IPS-NIHi11 (cell line): Measurements from ENCODE around the gene ACSF2.
"Not testable (repeated sequence)": the region's sequence is repeated elsewhere in the genome, so short reads cannot be mapped to it uniquely, and the experiment has no call there.

Experiments
- DNase-seq: peaks from one replicate; pipeline ENCODE4 v3.0.0; 2012; ENCODE audit warnings: mixed read lengths, low spot score

Gene ACSF2

GRCh38 chr17:50464736-50465135 is 38.7 kb downstream of the ACSF2 start:
- no peak for DNase-seq

GRCh38 chr17:50465171-50465570 is 39.2 kb downstream of the ACSF2 start:
- no peak for DNase-seq

GRCh38 chr17:50465635-50466034 is 39.6 kb downstream of the ACSF2 start:
- DNase-seq: no peak

- DNase-seq: no peak
Observed at GRCh38 chr17:50466371-50467113, 40.5 kb downstream of the ACSF2 start.

- no peak for DNase-seq
Observed at GRCh38 chr17:50467114-50467854, 41.3 kb downstream of the ACSF2 start.

GRCh38 chr17:50467855-50468303 is 41.9 kb downstream of the ACSF2 start:
- no peak for DNase-seq

GRCh38 chr17:50468304-50469207 is 42.5 kb downstream of the ACSF2 start, which contains the start of gene CHAD:
TSS of gene CHAD (minus strand) at chr17:50468880. CDS start at chr17:50468813, 67 bp downstream.
- peak; percentile 76 for DNase-seq

GRCh38 chr17:50469208-50469605 is 43.2 kb downstream of the ACSF2 start:
- peak; percentile 52 for DNase-seq

- no peak for DNase-seq
Observed at GRCh38 chr17:50469671-50470305, 43.8 kb downstream of the ACSF2 start.

- DNase-seq: no peak
Observed at GRCh38 chr17:50470426-50470825, 44.4 kb downstream of the ACSF2 start.

GRCh38 chr17:50471009-50471905 is 45.2 kb downstream of the ACSF2 start:
- no peak for DNase-seq

GRCh38 chr17:50472286-50472685 is 46.3 kb downstream of the ACSF2 start:
- DNase-seq: no peak

GRCh38 chr17:50472761-50473161 is 46.7 kb downstream of the ACSF2 start:
- DNase-seq: not testable (repeated sequence)

GRCh38 chr17:50473901-50474300 is 47.9 kb downstream of the ACSF2 start:
- DNase-seq: no peak

GRCh38 chr17:50474523-50474922 is 48.5 kb downstream of the ACSF2 start:
- DNase-seq: no peak

- DNase-seq: no peak
Observed at GRCh38 chr17:50475362-50475761, 49.3 kb downstream of the ACSF2 start.

GRCh38 chr17:50475775-50476544 is 49.9 kb downstream of the ACSF2 start:
- not testable (repeated sequence) for DNase-seq

- DNase-seq: no peak
Observed at GRCh38 chr17:50476545-50477315, 50.7 kb downstream of the ACSF2 start.

GRCh38 chr17:50477976-50478375 is 52.0 kb downstream of the ACSF2 start:
- no peak for DNase-seq
